HepG2 (cell line): ENCODE measurements around the gene TNFAIP1. TPM values are rescaled to one million over a fixed set of nuclear protein-coding genes. Genes with fewer than 3 reads are reported as not detected.

Experiments used
- ATAC-seq: fragments of 200-7000 bp; cut with Tn5 transposase; 3 replicates; pipeline ENCODE4 v1.9.1; 2020; ENCODE audit warnings: mild to moderate bottlenecking, moderate library complexity
- BruUV-seq: library from RNA; stranded (reverse); fragments of 400-500 nt; replicated peaks from 2 replicates; lab custom pipeline; 2021; lab: Mats Ljungman, UMichigan
- CTCF ChIA-PET: fragments of 300-600 bp; formaldehyde crosslinking; extraction: SDS; loops from one replicate; lab custom pipeline; 2021; ENCODE audit warnings: low total read pairs, inconsistent platforms, low intra/inter-chr PET ratio; lab: Yijun Ruan, JAX
- POLR2A ChIA-PET: fragments of 350-600 bp; sonication (Branson Sonifier 250); formaldehyde crosslinking; loops from one replicate; lab custom pipeline; 2020; ENCODE audit warnings: antibody characterized with exemption, inconsistent platforms; lab: Yijun Ruan, JAX
- DNase-seq: peaks from one replicate; pipeline ENCODE4 v3.0.0-alpha.2; 2015; ENCODE audit warnings: low spot score
- FAIRE-seq: peaks from 3 replicates; lab custom pipeline; 2011; peaks lifted over from hg19 to GRCh38; lab: Jason Lieb, UNC
- H2AFZ ChIP-seq: one replicate; pipeline ENCODE4 v1.6.1; 2011; ENCODE audit warnings: low read length, inconsistent platforms
- H3K27ac ChIP-seq: fragments of 300-600 bp; 3 replicates; pipeline ENCODE4 v1.8.0; 2011; ENCODE audit warnings: mixed run types, mild to moderate bottlenecking, mixed read lengths, low read length, inconsistent platforms; ENCODE audit not compliant: insufficient read depth; ENCODE audit errors: extremely low read length
- H3K27me3 ChIP-seq, 2 experiments: fragments of 200-600 bp in 1 of 2; 2 replicates in 1 of 2; 3 replicates in 1 of 2; pipeline versions ENCODE4 v1.6.0 to v1.8.0; 2011; ENCODE audit warnings: low read length in 2 of 2, mild to moderate bottlenecking in 2 of 2, moderate library complexity in 2 of 2, inconsistent platforms in 1 of 2; ENCODE audit not compliant: insufficient read depth in 2 of 2, control insufficient read depth in 1 of 2
- H3K36me3 ChIP-seq, 2 experiments: fragments of 200-600 bp in 1 of 2; replicated peaks in 1 of 2; 2 replicates in 1 of 2; 3 replicates in 1 of 2; pipeline versions ENCODE4 v1.5.1 to v1.8.0; 2011; ENCODE audit warnings: low read length in 2 of 2, inconsistent platforms in 1 of 2; ENCODE audit not compliant: insufficient read depth in 2 of 2, control insufficient read depth in 1 of 2
- H3K4me1 ChIP-seq: 2 replicates; pipeline ENCODE4 v1.5.1; 2012; ENCODE audit warnings: low read length, inconsistent platforms; ENCODE audit not compliant: insufficient read depth
- H3K4me2 ChIP-seq: 2 replicates; pipeline ENCODE4 v1.6.0; 2011; ENCODE audit warnings: low read depth, low read length, inconsistent platforms
- H3K4me3 ChIP-seq, 3 experiments: fragments of 200-600 bp in 1 of 3; sonication (generic), shearing (Covaris generic) in 1 of 3; replicated peaks in 1 of 3; 2 replicates each; pipeline ENCODE4 v1.5.1; 2011 to 2016; ENCODE audit warnings: low read length in 3 of 3, inconsistent platforms in 2 of 3, low read depth in 2 of 3, mild to moderate bottlenecking in 2 of 3, control low read depth in 1 of 3, mixed read lengths in 1 of 3; ENCODE audit not compliant: insufficient read depth in 1 of 3
- H3K79me2 ChIP-seq: one replicate; pipeline ENCODE4 v1.6.1; 2011; ENCODE audit warnings: low read length, inconsistent platforms; ENCODE audit not compliant: insufficient read depth
- H3K9ac ChIP-seq: 2 replicates; pipeline ENCODE4 v1.6.0; 2011; ENCODE audit warnings: mild to moderate bottlenecking, low read depth, low read length, inconsistent platforms; ENCODE audit not compliant: insufficient read depth
- H3K9me3 ChIP-seq: 2 replicates; pipeline ENCODE4 v1.5.1; 2012; ENCODE audit warnings: mild to moderate bottlenecking, low read length
- H4K20me1 ChIP-seq: 2 replicates; pipeline ENCODE4 v1.6.0; 2011; ENCODE audit warnings: inconsistent platforms, mild to moderate bottlenecking, low read length, moderate library complexity; ENCODE audit not compliant: insufficient read depth
- BHLHE40 ChIP-seq: IDR thresholded peaks from 2 replicates; pipeline ENCODE4 v1.6.1; 2011; ENCODE audit warnings: low read length, improper control_type of control experiment
- CC2D1A ChIP-seq: sonication (generic); formaldehyde crosslinking; IDR thresholded peaks from 2 replicates; pipeline ENCODE4 v1.8.1; 2023; ENCODE audit warnings: mild to moderate bottlenecking, missing genetic modification reagents
- POLR2A ChIP-seq, 2 experiments: IDR thresholded peaks; 2 replicates each; pipeline ENCODE4 v1.6.1; 2011; ENCODE audit warnings: low read depth in 2 of 2, low read length in 2 of 2, mild to moderate bottlenecking in 1 of 2, moderate library complexity in 1 of 2; ENCODE audit not compliant: insufficient read depth in 1 of 2
- WGBS: methylation state at CpG from one replicate; pipeline ENCODE4 v1.1.6; 2017; ENCODE audit warnings: low lambda C conversion rate; 5-methylcytosine and 5-hydroxymethylcytosine counted together
- in situ Hi-C: cut with HindIII; loops from 2 replicates; pipeline ENCODE4 v1.10.0; 2017; ENCODE audit warnings: low pct_unique_long_range_greater_than_20kb; ENCODE audit not compliant: extremely low pct_ligation_motif_present
- intact Hi-C: fragments of 100-400 bp; cut with micrococcal nuclease; formaldehyde crosslinking; loops from one replicate; pipeline ENCODE4 v1.10.0; 2022; ENCODE audit not compliant: unreplicated experiment
- polyA plus RNA-seq, 8 experiments: library from polyadenylated mRNA; depleted of rRNA in 3 of 8; stranded (reverse) in 7 of 8; unstranded in 1 of 8; fragments of >200 nt; fragmentation: Illumina TruSeq in 4 of 8; extraction: Trizol in 4 of 8; gene quantifications; 2 replicates each; pipeline versions ENCODE4 v1.2.1 to v1.2.3, GENCODE V29; 2011 to 2016; ENCODE audit warnings: low read depth in 4 of 8, missing spikeins in 1 of 8, mixed read lengths in 1 of 8; ENCODE audit not compliant: insufficient read depth in 1 of 8
- total RNA-seq, 5 experiments: library from RNA; depleted of rRNA; stranded (reverse); fragments of >200 nt; fragmentation: Illumina TruSeq; extraction: Trizol; gene quantifications; 2 replicates each; pipeline ENCODE4 v1.2.3, GENCODE V29; 2016; ENCODE audit warnings: low read depth in 1 of 5

Gene TNFAIP1
- total and polyA plus RNA-seq, 2 of the 13 experiments (the other 11 are each of a cell fraction or from before 2014, with no cell fraction given): 17.5 to 40.6 TPM

DNA sequence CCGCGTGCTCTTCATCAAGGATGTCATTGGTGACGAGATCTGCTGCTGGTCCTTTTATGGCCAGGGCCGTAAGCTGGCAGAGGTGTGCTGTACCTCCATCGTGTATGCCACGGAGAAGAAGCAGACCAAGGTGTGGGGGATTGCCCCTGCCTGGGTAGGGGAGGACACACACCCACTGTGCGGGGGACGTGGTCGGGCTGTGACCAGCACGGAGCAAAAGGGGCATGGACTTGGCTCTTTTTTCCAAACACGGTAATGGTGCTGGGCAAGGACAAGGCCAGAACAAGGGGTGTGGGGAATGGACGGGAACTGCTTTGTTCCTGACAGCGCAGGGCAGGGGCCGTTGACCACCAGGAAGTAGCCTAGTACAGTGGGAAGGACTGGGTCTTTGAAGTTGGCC, 6.8 kb downstream of the TNFAIP1 start:
- Histone ChIP-seq H3K4me3 (no peak overlapping the region), H3K4me1 (peaks cover 25% of the 10 kb centered on the region), H3K9me3 (no peaks in the 10 kb centered on the region), H3K27ac (no peak overlapping the region), H3K4me2 (no peak overlapping the region), H3K36me3 (peaks cover 28 to 52% of the 10 kb centered on the region in 2 experiments), H3K79me2 (peaks cover 11% of the 10 kb centered on the region), H3K27me3 (no peaks in the 10 kb centered on the region), H2AFZ (no peak overlapping the region), H4K20me1 (no peaks in the 10 kb centered on the region; the same call in 1 of the 2 replicates), H3K9ac (no peak overlapping the region)
- in situ Hi-C loops (no loop called here), intact Hi-C loops (no loop called here)
- BruUV-seq: no TSS peak
- ATAC-seq (no peak), FAIRE-seq (no peak), DNase-seq (no peak)
- over 99% methylated on average over 14 of the region's 14 CpGs for WGBS
- CTCF ChIA-PET: no interaction called here
- TF ChIP-seq CC2D1A (CRISPR knock-in tag): no peak
- TF ChIP-seq POLR2A (IDR thresholded peaks at IDR 0.05; ENCODE audit: insufficient read depth in 1 of 2, low read depth in 2 of 2, low read length in 2 of 2): 0 out of 4 replicates have a peak, but pooled peaks of 1 of the 2 experiments have one; percentile 35
- POLR2A ChIA-PET: no interaction called here

DNA sequence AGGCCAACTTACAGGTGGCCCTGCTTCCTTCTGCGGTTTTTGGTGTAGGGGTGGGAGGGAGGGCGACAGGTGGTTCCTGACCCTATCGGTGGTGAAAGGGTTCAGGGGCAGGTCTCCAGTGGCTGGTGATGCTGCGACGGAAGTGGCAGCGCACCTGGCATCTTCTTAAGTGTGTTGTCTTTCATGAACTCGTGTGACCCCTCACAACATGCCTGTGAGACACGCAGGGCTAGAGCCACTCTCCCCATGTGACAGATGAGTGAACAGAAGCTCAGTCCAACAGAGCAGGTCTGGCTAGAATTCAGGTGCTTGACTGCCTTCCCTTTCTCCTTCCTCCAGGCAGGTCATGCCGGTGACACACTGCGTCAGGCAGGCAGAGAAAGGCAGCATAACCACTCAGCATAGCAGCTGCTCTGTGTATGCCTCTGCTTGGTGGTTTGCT, 8.0 kb downstream of the TNFAIP1 start:
- in situ Hi-C loops: no loop called here

More for the DNA sequence above, 8.0 kb downstream of the TNFAIP1 start:
- ATAC-seq: no peak
- no peak for FAIRE-seq
- intact Hi-C loops: no loop called here
- WGBS: 87% methylated on average over 7 of the region's 10 CpGs
- BruUV-seq: no TSS peak
- Histone ChIP-seq H3K27ac (no peak overlapping the region), H3K36me3 (peaks cover 30 to 62% of the 10 kb centered on the region in 2 experiments), H3K9me3 (no peaks in the 10 kb centered on the region), H3K9ac (no peak overlapping the region), H3K4me2 (no peak overlapping the region), H3K79me2 (peaks cover 2% of the 10 kb centered on the region), H2AFZ (no peak overlapping the region), H4K20me1 (no peaks in the 10 kb centered on the region; the same call in 1 of the 2 replicates), H3K4me3 (no peak overlapping the region), H3K27me3 (no peaks in the 10 kb centered on the region), H3K4me1 (peaks cover 26% of the 10 kb centered on the region)
- TF ChIP-seq POLR2A (IDR thresholded peaks at IDR 0.05; ENCODE audit: insufficient read depth in 1 of 2, low read depth in 2 of 2, low read length in 2 of 2) (peak in 1 of 2 experiments; percentile 35; a peak in 1 of 4 replicates), BHLHE40 (no peak)
- ChIA-PET CTCF (no interaction called here), POLR2A (interaction anchor here (1.2 to 5.7 kb wide), 2 partner anchors 8 to 73 kb away, joined by 4 to 68 read pairs; partner anchors contain the start of genes IFT20 and TNFAIP1)
- DNase-seq: no peak
